ENCODE data around the gene BANP.
"Not testable (repeated sequence)": the region's sequence is repeated elsewhere in the genome, so short reads cannot be mapped to it uniquely, and the experiment has no call there.

The BANP gene

DNA sequence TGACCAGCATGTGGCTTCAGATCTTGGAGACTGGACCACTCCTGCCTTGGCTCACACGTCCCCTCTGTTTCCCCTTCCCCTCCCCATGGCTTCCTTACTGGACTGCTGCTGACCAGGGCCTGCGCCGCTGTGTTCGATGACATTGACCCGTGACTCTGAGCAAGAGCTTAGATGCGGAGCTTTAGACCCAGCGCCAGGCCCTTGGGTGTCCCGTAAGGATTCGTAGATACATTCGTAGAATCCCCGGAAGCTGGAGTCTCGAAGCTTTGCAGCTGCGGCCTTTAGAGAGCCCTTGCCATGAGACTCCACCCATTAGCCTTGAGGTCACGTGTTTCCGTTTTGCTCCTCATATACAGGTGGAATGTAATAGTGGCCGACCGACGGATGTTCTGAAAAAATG, 65.2 kb downstream of the BANP start:
- DNase-seq: not testable (repeated sequence)

DNA sequence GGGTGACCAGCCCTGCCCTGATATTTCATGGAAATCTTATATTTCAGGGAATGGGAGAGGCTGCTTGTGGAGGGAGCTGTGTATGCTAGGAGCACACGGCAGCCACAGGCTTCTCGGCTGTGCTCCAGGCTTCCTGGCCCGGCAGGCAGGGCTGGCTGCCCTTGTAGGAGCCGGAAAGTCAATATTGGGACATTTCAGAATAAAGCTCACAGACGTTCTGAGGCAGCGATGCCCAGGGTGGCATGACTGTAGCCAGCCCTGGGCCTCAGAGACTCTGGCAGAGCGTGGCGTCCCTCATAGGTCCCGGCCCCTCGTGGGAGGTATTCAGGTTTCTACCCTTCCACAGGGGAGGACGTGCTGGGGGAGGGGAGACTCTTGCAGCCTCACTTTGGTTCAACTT, 65.7 kb downstream of the BANP start:
- DNase-seq: no peak

DNA sequence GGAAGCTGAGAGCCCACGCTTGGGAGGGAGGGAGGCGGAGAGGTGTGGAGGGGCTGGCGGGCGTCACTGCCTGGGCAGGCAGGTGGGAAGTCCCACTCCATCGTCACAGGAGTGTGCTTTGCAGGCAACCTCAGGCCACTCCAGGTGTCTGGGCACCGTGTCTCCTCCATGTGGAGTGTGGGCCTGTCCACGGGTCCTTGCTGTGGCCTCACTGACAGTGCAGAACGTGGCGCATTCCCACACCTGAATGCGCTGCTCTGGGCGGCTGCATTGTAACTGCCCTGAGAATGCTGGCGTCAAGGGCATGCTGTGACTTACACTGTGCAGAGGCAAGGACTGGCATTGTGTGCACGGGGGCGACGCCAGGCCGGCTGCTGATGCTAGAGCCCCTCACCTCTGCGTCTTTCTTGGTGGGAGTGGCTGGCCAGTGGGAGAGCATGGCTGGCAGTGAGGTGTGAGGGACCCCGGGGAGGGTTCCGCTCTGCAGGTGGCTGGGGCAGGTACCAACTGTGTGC, 66.4 kb downstream of the BANP start:
- DNase-seq: no peak

DNA sequence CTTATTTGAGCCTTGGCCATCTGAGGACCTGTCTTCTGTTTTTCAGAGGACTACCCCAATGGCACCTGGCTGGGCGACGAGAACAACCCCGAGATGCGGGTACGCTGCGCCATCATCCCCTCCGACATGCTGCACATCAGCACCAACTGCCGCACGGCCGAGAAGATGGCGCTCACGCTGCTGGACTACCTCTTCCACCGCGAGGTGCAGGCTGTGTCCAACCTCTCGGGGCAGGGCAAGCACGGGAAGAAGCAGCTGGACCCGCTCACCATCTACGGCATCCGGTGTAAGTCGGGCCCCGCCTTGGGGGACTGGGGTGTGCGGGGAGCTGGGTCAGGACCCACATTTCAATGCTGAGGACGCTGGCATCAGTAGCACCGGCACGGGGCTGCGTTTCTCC, 67.1 kb downstream of the BANP start:
- DNase-seq: not testable (repeated sequence)

DNA sequence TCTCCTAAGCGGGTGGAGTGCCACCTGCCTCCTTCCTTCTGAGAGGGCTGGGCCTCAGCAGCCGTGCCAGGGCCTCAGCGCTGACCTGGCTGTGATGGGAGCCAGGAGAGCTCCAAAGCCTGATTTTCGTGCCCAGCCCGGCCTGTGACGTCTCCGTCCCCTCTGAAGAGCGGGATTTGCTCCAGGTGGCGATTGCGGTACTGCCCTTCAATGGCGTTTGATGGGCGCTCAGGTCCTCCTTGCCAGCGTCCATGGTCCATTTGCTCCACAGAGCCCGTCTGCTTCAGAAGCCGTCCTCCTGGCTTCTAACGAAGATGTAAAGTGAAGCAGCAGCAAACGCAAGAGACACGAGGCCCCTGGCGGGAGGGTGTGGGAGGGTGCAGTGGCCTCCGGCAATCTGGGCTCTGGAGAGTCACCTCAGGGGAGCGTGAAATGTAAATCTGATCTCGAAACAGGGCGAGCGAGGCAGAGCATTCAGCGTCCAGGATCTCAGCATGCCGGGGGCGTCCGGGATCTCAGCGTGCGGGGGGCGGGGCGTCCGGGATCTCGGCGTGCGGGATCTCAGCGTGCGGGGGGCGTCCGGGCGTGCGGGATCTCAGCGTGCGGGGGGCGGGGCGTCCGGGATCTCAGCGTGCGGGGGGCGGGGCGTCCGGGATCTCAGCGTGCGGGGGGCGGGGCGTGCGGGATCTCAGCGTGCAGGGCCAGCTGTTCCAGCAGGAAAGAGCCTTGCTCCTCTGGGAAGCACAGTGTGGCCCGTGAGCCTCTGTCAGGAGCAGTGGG, 68.0 kb downstream of the BANP start:
- DNase-seq: not testable (repeated sequence)

- DNase-seq: no peak
Measured at GRCh38 chr16:88019821-88020515, 68.7 kb downstream of the BANP start.

- DNase-seq: no peak
Measured at GRCh38 chr16:88020516-88020885, 69.3 kb downstream of the BANP start.

DNA sequence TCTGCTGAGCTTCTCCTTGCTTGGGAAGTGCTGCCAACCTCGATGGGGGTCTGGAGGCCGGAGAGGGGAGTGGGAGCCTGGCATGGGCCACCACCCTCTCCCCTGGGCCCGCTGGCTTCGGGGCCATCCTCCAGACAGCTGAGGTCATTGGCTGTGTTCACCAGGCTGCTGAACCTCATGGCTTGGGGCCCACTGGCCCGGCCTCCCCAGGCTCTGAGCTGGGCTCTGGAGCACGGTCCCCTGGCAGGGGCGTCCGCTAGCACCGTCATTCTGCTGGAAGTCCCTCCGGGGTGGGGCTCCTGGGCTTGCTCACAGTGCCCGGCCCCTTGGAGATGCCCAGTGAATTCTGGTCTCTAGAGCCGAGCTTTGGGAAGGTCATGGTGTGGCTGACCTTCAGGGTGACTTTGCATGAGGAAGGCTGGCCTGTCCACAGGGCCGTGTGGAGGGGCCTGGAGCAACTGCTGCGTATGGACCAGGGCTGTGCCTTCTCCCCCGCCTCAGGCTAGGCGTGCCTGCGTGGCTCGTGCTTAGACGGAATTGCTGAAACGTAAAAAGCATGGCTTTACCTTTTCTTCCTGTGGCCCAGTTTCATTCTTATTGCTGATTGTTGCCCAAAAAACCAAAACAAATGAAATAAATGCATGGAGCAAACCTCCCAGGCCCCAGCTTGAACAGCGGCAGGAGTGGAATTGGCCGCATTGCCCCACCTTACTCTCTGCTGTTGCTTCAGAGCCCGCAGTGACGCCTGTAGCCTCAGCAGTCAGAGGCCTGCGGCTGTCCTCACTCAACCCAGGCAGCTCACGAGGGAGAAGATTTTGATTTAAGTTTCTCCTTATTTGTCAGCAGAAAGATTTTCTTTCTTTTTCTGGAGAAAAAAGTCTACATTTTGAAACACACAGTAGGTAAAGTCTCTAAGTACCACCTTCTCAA, 70.1 kb downstream of the BANP start:
- DNase-seq: not testable (repeated sequence)

GRCh38 chr16:88022076-88023042, 71.1 kb downstream of the BANP start:
- no peak for DNase-seq

- no peak for DNase-seq
Measured at GRCh38 chr16:88023366-88023765, 72.1 kb downstream of the BANP start.

DNA sequence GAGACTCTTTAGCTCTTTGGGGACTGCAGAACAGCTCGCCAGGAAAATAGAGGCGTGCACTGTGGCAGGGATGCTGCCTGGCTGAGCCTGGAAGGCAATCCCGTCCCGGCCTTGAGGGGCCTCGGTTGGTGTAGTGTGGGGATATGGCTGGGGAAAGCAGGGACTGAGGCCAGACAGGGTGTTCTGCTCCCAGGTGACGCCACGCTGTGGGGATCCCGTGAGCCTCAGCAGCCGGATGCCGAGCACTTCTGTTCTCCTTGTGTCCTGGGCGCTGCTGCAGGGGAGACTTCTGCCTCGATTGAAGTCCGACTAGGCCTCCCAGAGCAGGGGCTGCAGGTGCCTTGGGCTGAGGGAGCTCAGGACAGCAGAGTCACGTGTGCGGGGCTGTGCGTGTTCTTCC, 72.6 kb downstream of the BANP start:
- DNase-seq: no peak

- DNase-seq: not testable (repeated sequence)
Measured at GRCh38 chr16:88024491-88025085, 73.4 kb downstream of the BANP start.

DNA sequence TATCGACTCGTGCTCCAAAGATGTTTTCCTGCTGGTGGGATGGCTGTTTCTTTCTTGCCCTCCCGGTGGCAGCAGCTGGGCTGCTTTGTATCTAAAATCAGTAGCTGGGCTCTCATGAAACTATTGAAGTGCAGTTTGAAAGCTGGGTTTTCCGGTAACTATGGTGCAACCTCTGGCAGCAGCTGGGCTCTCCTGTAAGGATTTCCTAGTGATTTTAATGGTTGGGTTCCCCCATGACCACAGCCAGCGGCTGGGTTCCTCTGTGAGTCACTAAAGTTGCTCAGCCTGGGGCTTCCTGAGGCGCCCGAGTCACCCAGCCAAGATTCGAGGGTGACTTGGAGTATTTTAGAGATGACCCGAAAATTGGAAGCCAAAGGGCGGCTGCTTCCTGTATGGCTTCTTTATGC, 73.9 kb downstream of the BANP start:
- DNase-seq: peak in 1 of 5 donors; percentile 66

DNA sequence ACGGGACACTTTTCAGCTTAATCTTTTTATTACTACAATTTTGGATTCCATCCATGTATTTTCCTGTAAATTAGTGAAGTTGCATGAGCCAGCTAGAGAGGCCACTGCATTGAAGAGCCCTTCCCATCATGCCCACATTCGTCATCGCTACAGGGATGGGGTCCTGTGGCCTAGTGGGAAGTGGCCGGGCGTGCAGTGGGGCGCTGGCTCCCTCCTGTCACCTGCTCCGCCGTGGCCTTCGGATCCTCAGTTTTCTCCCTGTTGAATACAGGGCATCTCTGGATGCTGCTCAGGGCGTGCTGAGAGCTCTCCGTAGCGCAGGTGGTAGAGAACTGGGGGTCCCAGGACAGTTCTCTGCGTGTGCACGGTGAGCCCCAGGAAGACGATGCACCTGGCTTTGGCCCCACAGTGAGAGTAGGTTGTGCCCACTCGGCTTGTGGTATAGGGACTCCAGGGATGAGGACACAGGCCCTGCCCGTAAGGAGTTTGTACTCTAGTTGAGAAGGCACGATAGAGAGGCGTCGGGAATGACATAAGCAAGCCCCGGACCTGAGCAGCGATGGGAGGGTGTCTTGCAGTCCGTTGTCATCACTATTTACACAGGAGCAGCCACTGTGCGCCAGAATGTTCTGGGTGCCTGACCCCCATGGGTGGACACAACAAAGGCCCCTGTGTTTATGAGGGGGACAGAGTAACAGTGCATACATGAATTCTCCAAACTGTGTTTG, 74.8 kb downstream of the BANP start:
- not testable (repeated sequence) for DNase-seq

DNA sequence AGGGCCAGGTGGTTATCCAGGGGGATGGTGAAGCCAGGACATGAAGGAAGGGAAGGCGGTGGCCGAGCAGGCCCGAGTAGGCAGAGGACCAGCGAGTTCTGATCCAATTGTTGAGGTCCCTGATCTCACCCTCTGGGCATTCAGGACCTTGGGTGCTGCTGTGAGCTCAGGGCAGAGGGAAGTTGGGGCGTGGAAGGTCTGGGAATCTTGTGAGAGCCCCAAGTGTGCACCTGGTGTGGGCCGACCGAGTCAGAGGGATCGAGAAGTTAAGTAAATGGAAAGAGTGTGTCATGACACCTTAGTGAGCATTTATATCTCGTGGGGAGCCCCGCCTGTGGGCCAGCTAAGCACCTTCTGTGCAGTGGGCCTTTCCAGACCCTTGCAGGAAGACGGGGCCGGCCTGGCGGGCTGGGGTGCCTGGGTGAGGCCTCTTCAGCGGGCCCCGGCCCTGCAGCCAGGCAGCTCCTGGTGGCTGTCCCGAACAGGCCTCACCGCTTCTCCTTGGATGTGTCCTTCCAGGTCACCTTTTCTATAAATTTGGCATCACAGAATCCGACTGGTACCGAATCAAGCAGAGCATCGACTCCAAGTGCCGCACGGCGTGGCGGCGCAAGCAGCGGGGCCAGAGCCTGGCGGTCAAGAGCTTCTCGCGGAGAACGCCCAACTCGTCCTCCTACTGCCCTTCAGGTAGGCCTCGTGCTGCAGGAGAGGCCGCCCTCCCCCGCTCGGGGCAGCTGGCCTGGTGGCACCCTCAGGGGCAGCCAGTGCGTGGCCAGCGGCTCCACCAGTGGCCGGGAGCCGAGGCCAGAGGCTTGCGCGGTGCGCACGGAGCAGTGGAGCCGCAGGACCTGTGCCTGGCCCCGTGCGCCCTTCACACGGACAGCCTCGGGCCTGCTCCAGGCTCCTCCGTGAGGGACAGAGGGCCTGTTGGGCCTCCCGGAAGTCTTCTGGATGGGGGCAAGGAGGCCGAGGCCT, 76.0 kb downstream of the BANP start:
- DNase-seq: no peak

- not testable (repeated sequence) for DNase-seq
Measured at GRCh38 chr16:88028177-88028930, 77.1 kb downstream of the BANP start.

GRCh38 chr16:88030498-88030897, 79.3 kb downstream of the BANP start:
- no peak for DNase-seq

DNA sequence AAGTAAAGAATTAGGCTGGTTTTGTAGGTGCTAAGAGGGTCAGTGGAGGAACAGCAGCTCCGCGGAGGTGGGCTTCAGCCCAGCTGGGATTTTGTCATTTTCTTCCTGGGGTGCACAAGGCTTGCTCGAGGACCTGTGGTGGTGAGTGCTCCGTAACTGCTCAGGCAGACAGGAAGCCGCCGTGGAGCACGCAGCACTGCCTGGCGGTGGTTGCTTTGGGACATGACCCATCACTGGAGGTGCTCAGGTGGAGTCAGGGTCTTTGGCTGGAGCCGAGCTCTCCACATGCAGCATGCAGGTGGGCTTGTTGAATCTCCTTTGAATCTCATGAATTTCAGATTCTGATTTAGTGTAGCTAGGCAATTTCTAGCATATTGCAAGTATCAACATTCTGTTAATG, 79.7 kb downstream of the BANP start:
- not testable (repeated sequence) for DNase-seq
